Bronchial epithelial cell (primary cell): Measurements from ENCODE around the gene CFAP100. TPM values are rescaled to one million over a fixed set of nuclear protein-coding genes. Genes with fewer than 3 reads are reported as not detected.

Experiments used
- DNase-seq: peaks from one replicate; pipeline ENCODE4 v3.0.0-alpha.2; 2010; ENCODE audit warnings: low read depth
- FAIRE-seq: peaks from 2 replicates; lab custom pipeline; 2011; peaks lifted over from hg19 to GRCh38; lab: Jason Lieb, UNC
- H3K27me3 ChIP-seq: 2 replicates; pipeline ENCODE4 v1.5.1; 2011; ENCODE audit warnings: low read length; ENCODE audit not compliant: control insufficient read depth, insufficient read depth
- H3K36me3 ChIP-seq: 2 replicates; pipeline ENCODE4 v1.5.1; 2011; ENCODE audit warnings: low read length; ENCODE audit not compliant: control insufficient read depth, insufficient read depth
- H3K4me3 ChIP-seq: 2 replicates; pipeline ENCODE4 v1.5.1; 2011; ENCODE audit warnings: mild to moderate bottlenecking, low read depth, low read length, control low read depth
- CTCF ChIP-seq: IDR thresholded peaks from 2 replicates; pipeline ENCODE4 v1.5.1; 2011; ENCODE audit warnings: mild to moderate bottlenecking, moderate library complexity, low read length, control low read depth, inconsistent platforms; ENCODE audit not compliant: insufficient read depth, severe bottlenecking
- total RNA-seq: library from RNA; depleted of rRNA; stranded (reverse); fragments of >200 nt; gene quantifications from 2 replicates; pipeline ENCODE4 v1.2.1, GENCODE V29; 2014

Gene CFAP100
- total RNA-seq, 1 donor from 2014 or later: not detected

- Histone ChIP-seq H3K4me3 (no peak overlapping the region), H3K27me3 (no peaks in the 10 kb centered on the region), H3K36me3 (peaks cover 18% of the 10 kb centered on the region)
- FAIRE-seq (no peak), DNase-seq (no peak)
- TF ChIP-seq CTCF: no peak
Measured at GRCh38 chr3:126438746-126439145, 44.0 kb downstream of the CFAP100 start.

GRCh38 chr3:126439346-126439967 is 44.7 kb downstream of the CFAP100 start:
- DNase-seq (no peak), FAIRE-seq (no peak)
- no peaks in the 10 kb centered on the region for H3K27me3 ChIP-seq
- no peak for TF ChIP-seq CTCF
- no peak overlapping the region for H3K4me3 ChIP-seq
- H3K36me3 ChIP-seq: peaks cover 18% of the 10 kb centered on the region

GRCh38 chr3:126439968-126440708 is 45.4 kb downstream of the CFAP100 start:
- TF ChIP-seq CTCF: no peak
- FAIRE-seq (no peak), DNase-seq (no peak)
- Histone ChIP-seq H3K27me3 (no peaks in the 10 kb centered on the region), H3K4me3 (no peak overlapping the region), H3K36me3 (peaks cover 18% of the 10 kb centered on the region)

GRCh38 chr3:126440709-126440995 is 45.9 kb downstream of the CFAP100 start:
- DNase-seq (no peak), FAIRE-seq (no peak)
- TF ChIP-seq CTCF: no peak
- H3K27me3 ChIP-seq: no peaks in the 10 kb centered on the region
- no peak overlapping the region for H3K4me3 ChIP-seq
- peaks cover 20% of the 10 kb centered on the region for H3K36me3 ChIP-seq

- peaks cover 21% of the 10 kb centered on the region for H3K36me3 ChIP-seq
- FAIRE-seq (no peak), DNase-seq (no peak)
- no peak for TF ChIP-seq CTCF
- H3K27me3 ChIP-seq: no peaks in the 10 kb centered on the region
- no peak overlapping the region for H3K4me3 ChIP-seq
Measured at GRCh38 chr3:126441256-126441880, 46.7 kb downstream of the CFAP100 start.
